NCI-H2029 (cell line): ENCODE data around the gene RAB3A.
"Not testable (repeated sequence)": the region's sequence is repeated elsewhere in the genome, so short reads cannot be mapped to it uniquely, and the experiment has no call there.

ENCODE experiments used
- DNase-seq: peaks from one replicate; lab custom pipeline; 2025; lab: John Stamatoyannopoulos, UW

RAB3A gene

DNA sequence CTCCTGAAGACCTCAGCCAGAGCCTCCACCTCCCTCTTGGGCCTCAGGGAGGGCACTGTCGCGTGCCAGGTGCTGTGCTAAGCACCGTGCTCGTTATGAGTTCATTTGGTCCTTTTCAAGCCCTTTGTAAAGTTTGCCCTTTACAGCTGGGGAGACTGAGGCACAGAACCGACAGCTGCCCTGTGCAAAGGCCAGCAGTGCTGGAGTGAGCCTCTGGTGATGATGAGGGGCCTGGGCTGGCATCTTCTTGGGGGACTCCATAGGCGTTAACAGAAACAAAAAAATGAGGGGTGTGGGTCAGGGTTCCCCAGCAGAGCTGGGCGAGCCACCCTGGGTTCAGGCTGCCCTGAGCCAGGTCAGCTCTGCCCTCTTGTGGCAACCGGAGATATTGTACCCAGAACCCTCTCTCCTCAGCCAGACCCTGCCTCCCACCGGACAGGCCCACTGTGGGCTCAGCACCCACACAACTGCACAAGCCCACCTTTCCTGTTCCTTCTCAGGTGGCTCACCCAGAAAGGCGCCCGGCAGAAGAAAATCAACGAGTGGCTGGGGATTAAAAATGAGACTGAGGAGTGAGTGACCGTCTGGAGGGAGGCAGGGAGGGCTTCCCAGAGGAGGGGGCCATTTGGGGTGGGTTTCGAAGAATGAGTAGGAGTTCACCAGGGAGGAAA is 35.7 kb downstream of the RAB3A start:
- DNase-seq, result no peak

DNA sequence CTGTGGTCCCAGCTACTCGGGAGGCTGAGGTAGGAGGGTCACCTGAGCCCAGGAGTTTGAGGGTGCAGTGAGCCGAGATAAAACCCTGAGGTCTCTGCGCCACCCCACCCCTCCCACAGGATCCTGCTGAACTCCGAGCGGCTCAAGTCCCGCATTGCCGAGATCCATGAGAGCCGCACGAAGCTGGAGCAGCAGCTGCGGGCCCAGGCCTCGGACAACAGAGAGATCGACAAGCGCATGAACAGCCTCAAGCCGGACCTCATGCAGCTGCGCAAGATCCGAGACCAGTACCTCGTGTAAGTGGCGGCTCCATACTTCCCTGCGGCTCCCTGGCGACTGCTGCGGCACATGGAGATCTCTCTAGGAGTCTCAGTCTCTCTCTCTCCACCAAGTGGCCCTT is 36.8 kb downstream of the RAB3A start:
- DNase-seq, result no peak

DNA sequence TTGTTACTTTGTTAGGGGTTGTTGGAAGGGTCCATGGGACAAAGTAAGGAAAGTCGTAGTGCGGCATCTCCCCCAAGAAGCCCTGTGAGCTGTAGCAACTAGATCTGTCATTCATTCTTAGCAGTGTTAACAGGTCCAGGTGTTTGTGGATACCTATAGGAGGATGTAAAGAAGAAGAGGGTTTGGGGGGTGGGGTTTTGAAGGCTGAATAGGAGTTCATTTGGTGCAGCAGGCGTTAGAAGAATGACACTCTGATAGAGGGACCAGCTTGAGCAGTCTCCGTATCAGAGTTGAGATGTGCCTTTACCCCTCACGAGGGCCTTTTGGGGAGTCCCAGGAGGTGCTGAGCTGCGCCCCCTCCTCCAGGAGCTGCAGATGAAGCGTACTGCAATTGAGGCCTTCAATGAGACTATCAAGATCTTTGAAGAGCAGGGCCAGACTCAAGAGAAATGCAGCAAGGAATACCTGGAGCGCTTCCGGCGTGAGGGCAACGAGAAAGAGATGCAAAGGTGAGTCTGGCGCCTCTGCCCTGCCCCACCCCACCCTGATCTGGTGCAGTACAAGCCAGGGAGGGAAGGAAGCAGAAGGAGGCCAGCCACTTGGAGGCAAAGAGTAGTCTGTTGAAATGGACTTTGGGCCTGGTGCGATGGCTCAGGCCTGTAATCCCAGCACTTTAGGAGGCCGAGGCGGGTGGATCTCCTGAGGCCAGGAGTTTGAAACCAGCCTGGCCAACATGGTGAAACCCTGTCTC is 37.9 kb downstream of the RAB3A start:
- DNase-seq, result no peak

DNA sequence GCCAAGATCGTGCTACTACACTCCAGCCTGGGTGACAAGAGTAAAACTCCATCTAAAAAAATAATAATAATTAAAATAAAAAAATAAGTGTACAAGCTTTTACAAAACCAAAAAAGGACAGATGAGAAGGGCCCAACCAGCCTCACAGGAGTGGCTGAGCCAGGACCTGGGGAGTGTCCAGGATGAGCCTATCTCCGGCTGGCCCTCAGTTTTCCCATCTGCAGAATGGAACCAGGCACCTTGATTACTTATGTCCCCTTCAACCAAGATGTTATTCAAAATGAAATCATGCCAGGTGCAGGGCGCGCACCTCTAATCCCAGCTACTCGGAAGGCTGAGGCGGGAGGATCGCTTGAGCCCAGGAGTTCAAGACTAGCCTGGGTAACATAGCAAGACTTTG is 39.8 kb downstream of the RAB3A start:
- no peak for DNase-seq

DNA sequence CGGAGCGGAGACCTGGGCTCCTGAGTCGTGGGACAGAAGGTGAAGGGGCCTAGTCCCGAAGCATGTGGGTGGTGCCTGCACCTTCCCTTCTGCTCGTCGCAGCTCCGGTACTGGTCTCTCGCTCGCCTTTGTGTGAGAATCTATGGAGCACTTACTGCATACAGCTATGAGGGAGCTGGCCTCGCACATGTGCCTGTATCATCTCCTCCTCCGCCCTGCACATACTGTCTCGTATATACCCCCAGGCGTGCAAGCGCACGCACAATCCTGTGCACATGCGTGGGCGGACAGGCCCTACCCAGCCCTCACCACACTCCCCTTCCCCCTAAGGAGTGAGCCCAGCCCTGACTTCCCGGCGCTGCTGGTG is 42.2 kb downstream of the RAB3A start:
- DNase-seq, result no peak

DNA sequence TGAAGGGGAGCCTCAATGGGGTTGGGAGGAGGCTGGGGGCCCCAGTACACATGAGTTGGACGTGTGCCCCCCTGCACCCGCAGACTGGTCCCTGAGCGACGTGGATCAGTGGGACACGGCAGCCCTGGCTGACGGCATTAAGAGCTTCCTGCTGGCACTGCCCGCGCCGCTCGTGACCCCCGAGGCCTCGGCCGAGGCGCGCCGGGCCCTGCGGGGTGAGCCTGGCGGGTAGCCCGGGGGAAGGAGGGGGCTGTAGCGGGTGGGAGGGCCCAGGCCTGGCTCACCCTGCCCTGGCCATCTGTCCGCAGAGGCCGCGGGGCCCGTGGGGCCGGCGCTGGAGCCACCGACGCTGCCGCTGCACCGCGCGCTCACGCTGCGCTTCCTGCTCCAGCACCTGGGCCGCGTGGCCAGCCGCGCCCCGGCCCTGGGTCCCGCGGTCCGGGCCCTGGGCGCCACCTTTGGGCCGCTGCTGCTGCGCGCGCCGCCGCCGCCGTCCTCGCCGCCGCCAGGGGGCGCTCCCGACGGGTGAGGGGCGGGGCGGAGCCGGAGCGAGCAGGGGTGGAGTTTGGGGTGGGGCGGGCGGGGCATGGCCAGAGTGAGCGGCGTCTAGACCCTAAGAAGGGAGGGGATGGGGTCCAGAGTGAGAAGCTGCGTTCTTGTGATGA is 42.7 kb downstream of the RAB3A start:
- peak; percentile 44 for DNase-seq

DNA sequence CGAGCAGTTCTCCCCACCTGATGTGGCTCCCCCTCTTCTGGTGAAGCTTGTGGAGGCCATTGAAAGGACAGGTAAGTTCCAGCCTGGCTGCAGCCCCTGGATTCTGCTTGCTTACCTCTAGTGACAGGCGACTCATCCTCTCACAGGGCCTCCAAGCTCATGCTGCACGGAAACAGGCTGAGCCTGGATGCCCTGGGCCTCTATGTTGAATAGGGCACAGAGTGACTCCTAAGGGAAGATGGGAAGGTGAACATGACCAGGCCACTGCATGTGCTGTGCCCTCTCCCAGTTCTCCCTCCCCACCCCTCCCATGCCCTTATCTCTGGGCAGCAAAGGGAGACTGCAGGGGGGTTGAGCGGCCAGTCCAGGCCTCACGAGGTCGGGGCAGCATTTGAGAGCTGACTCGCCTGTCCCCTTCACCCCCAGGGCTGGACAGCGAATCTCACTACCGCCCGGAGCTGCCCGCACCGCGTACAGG is 43.3 kb downstream of the RAB3A start:
- DNase-seq, result no peak

DNA sequence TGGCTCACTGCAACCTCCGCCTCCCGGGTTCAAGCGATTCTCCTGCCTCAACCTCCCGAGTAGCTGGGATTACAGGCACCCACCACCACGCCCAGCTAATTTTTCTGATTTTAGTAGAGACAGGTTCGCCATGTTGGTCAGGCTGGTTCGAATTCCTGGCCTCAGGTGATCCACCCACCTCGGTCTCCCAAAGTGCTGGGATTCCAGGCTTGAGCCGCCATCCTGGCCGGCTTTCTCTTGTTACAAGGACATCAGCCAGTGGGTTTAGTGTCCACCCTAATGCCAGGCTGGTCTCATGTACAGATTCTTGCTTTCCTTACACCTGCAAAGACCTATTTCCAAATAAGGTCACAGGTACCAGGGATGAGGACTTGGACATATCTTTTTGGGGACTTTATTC is 44.0 kb downstream of the RAB3A start:
- no peak for DNase-seq

DNA sequence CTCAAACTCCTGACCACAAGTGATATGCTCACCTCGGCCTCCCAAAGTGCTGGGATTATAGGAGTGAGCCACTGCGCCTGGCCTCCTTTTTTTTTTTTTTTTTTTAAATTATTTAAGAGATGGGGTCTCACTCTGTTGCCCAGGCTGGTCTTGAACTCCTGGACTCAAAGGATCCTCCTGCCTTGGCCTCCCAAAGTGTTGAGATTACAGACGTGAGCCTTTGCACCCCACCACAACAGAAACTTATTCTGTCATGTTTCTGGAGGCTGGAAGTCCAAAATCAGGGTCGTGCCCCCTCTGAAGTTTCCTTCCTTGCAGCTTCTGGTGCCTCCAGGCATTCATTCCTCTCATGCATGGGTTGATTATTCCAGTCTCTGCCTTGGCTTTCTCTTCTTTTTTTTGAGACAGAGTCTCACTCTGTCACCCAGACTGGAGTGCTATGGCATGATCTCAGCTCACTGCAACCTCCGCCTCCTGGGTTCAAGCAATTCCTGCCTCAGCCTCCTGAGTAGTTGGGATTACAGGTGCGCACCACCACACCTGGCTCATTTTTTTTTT is 44.7 kb downstream of the RAB3A start:
- not testable (repeated sequence) for DNase-seq

DNA sequence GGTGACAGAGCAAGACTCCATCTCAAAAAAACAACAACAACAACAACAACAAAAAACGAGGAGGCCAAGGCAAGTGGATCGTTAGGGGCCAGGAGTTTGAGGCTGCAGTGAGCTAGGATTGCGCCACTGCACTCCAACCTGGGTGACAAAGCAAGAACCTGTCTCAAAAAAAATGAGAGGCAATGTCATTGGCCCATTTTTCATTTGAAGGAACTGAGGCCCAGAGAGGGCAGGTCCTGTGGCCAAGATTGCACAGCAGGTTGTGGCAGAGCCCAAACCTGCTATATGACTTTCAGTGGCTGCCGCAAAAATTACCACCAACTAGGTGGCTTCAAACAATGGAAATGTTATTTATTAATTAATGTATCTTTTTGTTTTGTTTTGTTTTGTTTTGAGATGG is 45.4 kb downstream of the RAB3A start:
- DNase-seq, result no peak

DNA sequence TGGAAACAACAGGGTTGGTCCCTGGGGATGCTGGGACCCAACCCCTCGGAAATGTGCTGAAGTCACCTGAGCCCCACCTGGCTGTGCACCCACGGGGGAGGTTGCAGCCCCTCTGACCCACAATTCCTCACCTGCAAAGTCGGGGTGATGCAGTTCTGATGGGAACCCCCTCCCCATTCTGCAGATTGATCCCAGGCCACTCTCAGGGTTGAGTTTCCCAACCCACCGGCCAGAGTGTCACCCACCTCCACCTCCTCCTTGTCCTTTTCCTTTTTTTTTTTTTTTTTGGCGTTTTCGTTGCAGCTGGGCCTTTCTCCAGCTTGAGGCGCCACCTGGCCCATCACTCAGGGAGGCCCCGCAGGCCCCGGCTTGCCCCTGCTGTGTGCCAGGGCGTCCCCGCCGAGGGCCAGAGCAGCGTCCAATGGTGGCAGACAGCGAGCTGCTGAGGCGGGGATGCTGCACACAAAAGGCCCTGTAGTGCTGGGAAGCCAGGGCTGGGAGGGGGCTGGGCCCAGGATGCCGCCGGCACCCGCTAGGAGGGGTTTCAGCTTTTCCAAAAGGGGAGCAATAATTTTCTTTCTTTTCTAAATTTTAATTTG is 46.3 kb downstream of the RAB3A start:
- DNase-seq, result peak; percentile 38

DNA sequence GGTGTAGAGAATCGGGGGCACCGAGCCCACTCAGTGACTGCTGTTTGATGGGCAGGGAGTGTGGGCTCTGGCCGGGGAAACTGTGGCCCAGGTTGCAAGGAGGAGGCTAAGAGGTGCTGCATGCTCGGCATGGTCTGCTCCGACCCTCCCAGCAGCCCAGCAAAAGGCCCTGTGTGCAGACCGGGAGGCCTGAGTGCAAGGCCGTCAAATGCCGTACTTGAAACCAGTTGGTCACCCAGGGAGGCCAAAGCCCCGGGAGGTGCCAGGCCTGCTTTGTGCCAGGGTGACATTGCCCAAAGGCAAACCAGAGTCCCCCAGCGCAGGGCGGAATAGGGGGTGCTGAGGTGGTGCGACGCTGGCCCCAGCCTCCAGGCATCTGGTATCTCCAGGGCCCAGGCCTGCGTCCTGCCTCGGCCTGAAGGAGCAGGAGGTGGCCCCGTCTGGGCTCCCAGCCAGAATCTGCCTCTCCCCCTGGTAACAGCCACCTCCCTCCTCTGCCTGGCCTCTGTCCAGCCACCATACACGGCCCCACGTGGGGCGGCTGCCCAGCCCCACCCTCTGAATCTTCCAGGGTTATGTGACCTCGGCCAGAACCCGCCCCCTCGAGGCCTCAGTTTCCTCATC is 46.9 kb downstream of the RAB3A start:
- DNase-seq, result peak; percentile 96

DNA sequence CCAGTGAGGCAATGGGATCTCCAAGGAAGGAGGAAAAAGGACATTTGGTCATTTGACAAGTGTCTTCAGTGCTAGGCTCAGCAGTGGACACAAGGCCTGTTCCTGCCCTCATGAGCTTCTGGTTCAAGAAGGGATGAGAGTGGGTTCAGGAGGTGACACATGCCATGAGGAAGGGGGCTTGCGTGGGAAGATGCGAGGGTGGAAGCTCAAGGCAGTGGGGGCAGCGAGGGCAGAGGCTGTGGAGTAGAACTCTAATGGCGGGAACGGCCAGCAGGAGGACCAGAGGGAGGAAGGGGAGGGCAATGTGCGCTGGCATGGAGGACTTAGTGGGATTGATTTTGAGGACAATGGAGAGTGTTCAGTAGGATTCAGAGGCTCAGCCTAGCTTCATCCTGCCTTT is 47.6 kb downstream of the RAB3A start:
- no peak for DNase-seq

DNA sequence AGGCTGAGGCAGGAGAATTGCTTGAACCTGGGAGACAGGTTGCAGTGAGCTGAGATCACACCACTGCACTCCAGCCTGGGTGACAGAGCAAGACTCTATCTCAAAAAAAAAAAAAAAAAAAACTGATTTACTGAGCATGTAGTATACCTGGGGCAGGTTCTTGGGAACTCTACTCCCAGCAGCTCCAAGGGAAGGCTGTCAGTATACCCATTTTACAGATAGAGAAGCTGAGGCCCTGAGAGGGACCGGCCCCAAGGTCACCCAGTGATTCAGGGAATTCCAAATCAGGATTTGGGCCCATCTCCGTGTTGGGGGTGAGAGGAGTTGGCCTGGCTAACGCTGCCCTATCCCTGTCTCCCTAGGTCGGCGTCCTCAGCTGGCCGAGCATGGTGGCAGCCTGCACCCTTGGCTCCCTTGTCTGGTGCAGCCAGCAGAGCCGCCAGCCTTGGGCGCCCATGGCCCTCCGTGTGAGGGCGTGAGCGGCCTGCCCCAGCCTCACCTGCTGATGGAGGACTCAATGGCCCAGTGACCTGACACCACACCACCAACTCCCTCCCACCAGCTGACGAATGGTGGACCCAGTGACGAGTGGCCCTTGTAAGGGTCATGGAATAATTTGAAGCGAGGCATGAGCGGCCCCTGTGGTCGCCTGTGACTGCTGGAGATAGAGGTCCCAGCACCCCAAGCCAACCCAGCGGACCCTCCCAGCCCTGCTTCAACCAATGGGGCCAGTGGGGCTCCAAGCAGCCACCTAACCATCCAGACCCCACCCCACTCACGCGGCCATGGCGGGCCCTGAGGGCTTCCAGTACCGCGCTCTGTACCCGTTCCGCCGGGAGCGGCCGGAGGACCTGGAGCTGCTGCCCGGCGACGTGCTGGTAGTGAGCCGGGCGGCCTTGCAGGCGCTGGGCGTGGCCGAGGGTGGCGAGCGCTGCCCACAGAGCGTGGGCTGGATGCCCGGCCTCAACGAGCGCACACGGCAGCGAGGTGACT is 48.5 kb downstream of the RAB3A start:
- DNase-seq, result no peak

DNA sequence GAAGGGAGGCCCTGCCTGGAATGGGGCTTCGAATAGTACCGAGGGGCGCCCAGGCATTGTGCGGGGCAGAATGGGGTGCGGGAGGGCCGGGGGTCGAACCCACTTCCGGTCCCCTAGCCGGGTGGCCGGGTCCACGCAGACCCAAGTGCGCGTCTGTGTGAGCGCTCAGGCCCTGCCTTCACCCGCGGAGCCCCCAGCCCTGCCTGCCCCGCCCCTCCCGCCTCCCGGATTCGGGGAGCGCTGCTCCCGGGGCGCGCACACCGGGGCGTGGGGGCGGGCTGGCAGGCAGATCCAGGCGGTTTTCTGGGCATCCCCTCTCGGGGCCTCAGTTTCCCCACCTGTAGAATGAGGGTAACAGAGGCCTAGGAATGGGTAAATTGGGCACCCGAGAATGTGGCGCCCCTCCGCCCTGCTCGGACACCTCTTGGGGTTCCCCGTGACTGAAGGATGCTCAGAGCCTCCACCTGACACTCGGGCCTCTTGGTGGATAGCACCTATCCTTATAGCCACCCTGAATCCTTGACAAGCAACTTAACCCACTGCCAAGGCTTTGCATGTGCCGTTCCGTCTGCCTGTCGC is 50.2 kb downstream of the RAB3A start:
- DNase-seq, result peak; percentile 23

DNA sequence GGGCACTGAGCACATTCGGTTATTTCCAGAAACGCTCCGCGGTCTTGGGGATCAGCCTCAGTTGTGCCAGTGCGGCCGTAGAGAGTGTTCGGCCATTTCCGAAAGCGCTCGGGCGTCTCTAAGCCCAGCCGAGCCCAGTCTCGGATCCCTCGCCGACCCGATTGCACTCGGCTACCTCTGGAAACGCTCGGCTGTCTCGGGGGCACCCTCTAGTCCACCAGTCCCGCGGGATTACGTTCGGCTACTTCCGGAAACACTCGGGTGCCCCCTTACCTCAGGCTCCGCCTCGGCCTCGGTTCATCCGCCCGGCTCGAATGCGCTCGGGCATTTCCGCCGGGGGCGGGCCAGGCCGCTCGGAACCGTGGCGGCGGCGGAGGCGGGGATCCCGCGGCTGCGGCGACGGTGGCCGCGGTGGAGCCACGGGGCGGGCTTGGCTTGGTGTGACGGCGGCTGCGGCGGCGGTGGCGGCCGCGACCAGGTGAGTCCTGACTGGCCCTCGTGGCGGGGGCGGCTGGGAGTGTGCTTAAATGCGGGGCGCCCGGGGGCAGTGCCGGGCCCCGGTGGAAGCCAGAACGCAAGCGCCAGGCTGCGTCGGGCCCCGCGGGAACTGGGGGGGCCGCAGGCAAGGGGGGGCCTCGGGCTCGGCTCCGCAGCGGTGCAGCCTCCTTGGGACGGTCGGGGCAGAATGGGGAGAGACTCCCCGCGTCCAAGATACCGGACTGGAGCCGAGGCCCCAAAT is 50.9 kb downstream of the RAB3A start, which contains the start of gene PIK3R2:
Gene PIK3R2 (plus strand): TSS at position 347 of the 739 bp plus-strand sequence. CDS start 2,717 bp downstream, outside the sequence.
- peak; percentile 99 for DNase-seq

DNA sequence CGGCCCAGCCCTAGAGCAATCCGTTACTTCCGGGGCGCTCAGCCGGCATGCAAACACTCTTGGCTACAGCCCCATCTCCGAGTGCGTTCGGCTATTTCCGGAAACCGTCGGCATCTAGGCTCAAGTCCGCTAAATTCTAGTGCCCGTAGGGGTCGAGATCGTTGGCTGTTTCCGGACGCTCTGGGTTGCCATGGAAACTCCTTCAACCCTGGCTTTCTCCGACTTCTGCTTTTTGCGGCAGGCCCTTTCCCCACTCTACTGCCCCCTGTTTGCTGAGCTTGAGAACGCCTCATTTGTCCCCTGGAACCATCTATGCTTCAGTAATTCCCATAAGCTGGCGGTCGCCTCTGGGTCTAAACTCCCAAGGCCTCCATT is 51.4 kb downstream of the RAB3A start:
- peak; percentile 94 for DNase-seq

DNA sequence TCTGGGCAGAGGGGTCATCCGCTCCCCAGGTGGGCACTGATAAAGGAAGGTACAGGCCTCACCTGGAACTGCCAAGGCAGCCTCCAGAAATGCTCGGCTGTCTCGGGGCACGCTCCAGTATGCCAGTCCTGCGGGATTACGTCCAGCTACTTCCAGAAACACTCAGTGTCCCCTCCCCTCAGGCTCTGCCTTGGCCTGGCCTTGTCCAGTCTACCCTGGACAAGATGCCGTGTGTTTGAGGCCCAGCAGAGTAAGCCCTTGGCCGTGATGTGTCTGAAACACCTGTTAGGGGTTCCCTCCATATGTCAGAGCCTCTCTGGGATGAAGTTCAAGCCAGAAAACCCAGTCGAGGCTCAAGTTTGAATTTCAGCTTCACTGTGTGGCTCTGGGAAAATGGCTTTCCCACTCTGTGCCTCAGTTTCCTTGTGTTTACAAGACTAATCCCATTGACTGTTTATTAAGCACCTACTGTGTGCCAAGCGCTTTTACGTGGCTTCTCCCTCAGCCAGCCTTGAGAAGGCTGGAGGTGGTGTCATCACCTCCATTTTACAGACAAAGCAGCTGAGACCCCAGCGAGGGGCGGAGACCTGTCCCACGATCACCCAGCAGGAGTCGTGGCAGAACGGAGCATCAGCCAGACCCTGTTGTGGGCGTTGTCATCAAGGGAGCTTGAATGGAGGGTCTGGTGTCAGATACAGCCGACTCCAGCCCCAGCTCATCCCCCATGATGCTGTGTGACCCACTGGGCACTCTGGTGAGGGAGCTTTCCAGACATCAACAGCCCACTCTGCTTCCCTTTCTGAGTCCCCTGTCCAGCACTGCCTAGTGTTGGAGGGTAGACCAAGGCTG is 52.8 kb downstream of the RAB3A start:
- no peak for DNase-seq

DNA sequence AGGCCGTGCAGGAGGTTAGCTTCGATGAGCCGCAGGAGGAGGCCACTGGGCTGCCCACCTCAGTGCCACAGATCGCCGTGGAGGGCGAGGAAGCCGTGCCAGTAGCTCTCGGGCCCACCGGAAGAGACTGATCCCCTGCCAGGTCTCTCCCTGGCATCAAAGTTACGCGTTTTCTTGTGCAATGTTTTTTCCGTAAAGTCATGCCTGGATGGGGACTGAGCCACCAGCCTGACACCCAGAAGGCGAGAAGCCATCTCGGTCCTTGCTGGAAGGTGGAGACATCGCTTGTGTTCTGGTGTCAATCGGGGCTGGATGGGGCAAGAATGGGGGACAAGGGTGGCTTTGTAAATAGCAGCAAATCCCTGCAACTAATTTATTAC is 54.3 kb downstream of the RAB3A start:
- DNase-seq, result no peak
